Epidermal melanocyte (primary cell): ENCODE data around the gene SEC61B.
A peak's percentile ranks its signal among the peaks of the same experiment; 100 is the strongest.

Experiments
- DNase-seq: peaks from one replicate; pipeline ENCODE4 v3.0.0; 2011; ENCODE audit warnings: low spot score; ENCODE audit not compliant: insufficient read length

SEC61B gene

GRCh38 chr9:99221621-99222415 is at the start of gene SEC61B, which contains the start of gene ALG2:
Gene SEC61B, plus strand, starts transcription at chr9:99222282. Its CDS starts 82 bp downstream, at chr9:99222364.
Gene ALG2, minus strand, starts transcription at chr9:99221942. Its CDS starts 48 bp downstream, at chr9:99221894.
- DNase-seq = peak; percentile 97

- peak; percentile 48 for DNase-seq
These were observed 48.2 kb upstream of the SEC61B start for GRCh38 chr9:99173570-99174504.

DNA sequence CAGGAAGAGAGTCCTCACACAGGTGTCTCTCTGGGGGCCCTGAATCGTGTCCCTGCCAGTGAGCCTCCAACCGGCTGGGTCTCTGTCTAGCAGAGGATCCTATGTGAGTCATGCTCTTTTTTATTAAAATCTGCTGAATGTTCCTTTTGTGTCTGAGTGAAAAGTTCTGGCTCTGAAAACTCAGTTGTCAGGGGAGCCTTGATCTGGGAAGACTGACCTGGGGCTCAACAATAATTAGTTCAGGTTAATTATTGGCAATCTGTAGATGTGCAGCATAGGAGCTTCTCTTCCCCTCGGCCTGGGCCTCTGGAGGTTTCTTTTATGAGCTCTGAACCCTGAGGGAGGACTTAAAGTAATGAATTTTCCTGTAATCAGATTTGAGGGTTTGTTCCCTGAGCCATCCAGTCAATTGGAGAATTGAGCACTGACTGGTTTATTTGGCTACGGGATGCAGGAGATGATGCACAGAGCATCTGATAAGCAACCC is 45.5 kb upstream of the SEC61B start:
- DNase-seq = no peak

DNA sequence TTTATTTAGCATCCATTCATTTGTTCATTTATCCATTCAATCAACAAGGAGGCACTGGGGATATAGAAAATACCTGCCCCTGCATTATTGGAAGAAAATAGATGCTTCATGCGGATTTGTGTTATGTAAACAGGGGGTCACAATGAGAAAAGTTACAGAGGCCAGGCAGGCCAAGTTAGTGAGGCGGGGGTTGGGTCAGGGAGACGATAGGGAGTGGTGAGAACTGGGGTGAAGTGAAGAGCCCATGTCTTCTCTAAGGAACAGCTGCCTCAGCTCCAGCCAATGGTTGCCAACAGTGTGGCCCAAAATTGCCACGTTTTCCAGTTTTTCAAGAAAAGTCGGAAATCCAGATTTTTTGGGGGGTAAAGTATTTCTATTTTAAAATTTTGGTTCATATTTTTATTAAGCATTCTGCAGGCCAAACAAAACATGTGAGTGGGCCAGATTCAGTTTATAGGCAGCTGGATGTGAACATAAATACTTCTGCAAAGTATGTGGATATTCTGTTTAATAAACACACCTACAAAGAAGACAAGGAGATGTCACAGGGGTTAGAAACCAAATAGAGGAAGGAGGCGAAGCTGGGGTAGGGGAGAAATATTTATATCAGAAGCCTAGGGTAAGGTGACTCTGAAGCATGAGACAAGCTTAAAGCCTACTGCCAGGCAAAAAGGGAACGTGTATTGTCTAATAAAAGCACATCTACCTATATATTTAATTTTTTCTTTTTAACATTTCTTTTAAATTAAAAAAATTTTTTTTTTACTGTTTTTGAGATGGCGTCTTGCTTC is 44.3 kb upstream of the SEC61B start:
- no peak for DNase-seq

DNA sequence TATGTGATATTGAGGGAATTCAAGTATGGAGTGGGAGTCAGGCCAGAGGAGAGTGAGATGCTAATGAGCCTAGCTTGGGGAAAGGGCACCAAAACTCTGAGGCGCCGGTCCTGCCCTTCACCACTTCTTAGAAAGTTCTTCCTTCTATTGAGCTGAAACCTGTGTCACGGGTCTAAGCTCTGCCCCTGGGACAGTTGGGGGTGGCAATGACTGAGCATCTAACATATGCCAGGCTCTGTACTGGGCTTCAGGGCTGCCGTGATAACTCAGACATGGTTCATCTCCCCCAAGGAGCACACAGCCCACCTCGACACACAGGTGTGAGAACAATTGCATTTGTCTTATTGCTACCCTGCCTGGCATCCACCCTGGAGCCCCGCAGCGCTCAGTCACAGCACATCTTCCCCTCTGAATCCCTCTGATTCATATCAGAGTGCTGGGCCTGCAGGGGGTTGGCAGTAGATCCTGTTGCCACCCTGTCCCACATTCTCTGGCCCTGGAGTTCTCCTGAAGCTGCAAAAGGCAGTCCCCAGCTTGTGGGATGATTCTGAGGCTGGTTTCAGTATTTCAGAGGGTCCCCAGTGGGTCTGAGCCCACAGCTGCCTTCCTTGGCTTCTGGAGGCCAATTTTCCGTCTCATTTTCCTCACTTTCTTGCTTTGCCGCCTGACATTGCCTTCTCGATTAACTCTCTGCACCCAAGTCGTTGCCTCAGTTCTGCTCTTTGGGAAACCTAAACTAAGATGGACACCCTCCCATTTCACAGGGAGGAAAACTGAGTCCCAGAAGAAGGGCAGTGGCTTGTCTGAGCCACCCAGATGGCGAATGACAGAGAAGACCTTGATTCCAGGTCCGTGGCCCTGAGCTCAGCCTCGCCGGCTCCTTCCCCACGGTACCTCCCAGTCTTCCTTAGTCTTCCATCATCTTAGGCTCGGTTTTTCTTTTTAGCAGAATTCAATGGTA is 42.9 kb upstream of the SEC61B start:
- DNase-seq = no peak

DNA sequence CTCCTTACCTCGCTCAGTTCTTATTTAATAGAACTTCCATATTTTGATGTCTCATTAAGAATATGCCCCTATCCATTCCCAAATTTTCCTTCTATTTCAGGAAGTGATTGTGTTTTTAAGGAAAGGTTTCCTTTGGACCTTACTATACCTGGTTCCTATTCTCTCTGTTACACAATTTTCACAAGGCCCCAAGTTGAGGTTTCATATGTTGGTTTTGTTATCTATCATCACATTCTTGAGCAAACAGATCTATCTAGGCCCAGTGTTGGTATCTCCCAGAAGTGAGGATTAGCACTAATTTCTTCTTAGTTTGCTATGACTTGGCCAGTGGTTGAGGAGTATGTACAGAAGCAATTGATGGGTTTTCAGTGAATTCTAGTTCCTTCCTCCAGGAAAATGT is 41.9 kb upstream of the SEC61B start:
- DNase-seq = no peak

GRCh38 chr9:99180662-99181061 is 41.4 kb upstream of the SEC61B start:
- DNase-seq = no peak

GRCh38 chr9:99181206-99181605 is 40.9 kb upstream of the SEC61B start:
- DNase-seq = no peak

DNA sequence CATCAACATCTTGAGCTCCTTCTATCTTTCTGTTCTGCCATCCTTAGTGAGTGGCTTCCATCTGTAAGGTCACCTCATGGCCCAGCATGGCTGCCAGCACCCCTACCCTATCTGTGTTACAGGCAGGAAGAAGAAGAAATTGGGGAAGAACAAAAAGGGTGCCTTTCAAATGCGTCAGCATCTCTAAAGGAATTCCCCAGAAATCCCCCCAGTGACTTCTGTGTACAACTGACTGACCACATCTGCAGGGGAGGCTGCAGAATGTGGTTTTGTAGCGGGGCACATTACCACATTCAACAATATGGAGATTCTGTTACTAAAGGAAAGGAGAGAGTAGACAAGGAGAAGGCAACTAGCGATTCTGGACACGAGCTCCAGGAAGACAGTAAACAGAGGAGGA is 40.5 kb upstream of the SEC61B start:
- DNase-seq = no peak

DNA sequence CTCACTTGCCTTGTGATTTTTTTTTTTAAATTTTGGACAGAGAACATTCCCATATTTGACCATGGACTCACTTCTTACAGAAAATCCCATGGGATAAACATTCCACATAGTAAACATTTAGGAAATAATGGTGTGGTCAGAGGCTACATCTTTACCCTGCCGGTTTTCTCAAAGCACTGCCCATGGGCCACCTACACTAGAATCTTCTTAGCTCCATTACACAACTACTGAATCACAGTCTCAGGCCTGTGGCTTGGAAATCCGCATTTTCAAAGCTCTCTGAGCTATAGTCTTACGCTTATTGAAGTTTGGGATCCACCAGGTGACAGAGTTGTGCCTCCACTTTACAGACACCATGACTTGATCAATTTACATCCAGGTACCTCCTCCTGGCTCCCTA is 39.7 kb upstream of the SEC61B start:
- DNase-seq = no peak

- no peak for DNase-seq
These were observed 38.5 kb upstream of the SEC61B start for GRCh38 chr9:99183616-99184015.

- no peak for DNase-seq
These were observed 38.0 kb upstream of the SEC61B start for GRCh38 chr9:99184110-99184474.

DNA sequence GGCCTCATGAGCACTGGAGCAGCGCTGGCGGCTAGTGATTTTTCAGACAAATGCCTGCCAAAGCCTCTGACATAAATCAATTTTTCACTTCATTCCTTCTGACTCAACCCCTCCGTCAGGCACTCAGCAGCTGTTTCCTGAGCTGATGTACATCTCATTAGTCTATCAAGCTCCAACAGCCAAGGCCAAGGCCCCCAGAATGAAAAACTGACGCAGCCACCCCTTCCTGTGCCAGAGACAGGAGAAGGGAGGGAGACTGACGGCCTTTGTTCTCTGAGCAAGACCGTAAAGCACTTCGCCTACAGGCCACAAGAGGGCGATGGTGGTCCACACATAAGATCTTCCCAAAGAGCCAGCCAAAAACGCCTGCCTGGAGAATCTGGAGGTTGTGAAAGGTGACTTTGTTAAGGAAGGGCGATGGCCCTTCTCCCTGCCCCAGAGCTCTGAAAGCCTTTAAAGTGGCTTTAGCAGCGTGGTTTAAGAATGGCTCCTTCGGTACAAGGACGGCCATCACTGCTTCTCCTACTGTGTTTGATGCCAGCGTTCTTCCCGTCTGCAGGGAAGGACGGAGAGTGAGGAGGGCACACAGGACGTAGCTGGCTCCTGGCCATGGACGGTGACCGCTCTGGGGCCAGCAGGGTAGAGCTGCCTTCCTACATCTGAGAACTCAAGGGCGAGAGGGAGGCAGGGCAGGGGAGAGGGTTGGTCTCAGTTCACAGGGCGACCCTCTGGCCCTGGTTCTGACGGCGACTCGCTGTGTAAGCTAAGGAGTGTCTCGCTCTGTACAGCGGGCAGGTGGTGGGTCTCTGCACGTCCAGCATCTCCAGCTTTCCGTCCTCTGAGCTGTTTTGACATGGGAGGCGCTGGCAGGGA is 37.4 kb upstream of the SEC61B start:
- peak; percentile 84 for DNase-seq

DNA sequence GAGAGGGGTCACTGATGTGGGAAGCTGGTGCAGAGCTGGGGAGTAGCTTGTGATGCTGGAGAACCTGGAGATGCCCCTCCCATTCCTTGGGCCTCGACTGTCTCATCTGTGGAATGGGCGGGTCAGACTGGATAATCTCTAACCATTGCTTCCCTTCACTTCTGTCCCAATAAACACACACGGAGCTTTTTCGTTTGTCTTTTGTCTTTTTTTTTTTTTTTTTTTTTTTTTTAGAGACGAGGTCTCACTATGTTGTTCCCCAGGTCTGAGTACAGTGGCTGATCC is 36.8 kb upstream of the SEC61B start:
- DNase-seq = no peak

GRCh38 chr9:99185934-99186333 is 36.1 kb upstream of the SEC61B start:
- DNase-seq = no peak

GRCh38 chr9:99187311-99187710 is 34.8 kb upstream of the SEC61B start:
- no peak for DNase-seq

- no peak for DNase-seq
These were observed 32.9 kb upstream of the SEC61B start for GRCh38 chr9:99189186-99189585.

- DNase-seq = no peak
These were observed 32.0 kb upstream of the SEC61B start for GRCh38 chr9:99189887-99190596.
